ENCODE measurements around the gene VAV1.
"Not testable (repeated sequence)": the region's sequence is repeated elsewhere in the genome, so short reads cannot be mapped to it uniquely, and the experiment has no call there.

The VAV1 gene

DNA sequence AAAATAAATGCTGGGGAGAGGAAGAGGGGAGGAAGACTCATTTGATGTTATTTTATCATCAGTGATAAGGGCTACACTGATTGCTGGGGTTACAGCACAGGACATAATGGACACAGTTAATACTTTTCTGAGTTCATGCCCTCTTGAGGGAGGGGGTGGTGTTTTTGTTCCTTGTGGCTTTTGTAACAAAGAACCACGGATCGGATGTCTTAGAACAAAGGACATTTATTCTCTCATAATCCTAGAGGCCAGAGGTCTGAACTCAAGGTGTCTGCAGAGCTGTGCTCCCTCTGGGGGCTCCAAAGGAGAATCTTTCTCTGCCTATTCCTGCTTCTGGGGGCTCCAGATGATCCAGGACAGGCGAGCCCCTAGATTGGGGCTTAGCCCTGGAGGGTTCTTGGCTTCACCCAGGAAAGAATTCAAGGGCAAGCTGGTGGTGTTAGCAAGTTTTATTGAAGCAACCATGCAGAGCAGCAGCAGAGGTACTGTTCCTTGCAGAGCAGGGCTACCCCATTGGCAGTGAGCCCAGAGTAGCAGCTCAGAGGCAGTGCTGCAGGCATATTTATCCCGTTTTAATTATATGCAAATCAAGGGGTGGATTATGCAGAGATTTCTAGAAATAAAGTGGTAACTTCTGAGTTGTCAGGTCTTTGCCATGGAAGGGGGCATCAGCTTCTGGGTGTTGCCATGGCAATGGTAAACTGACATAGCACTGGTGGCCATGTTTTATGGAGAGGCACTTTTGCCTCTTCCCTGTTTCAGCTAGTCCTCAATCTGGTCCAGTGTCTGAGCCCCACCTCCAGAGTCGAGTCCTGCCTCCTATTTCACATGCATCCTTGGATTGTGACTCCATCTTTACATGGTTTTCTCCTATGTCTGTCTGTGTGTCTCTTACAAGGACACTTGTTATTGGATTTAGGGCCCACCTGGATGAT, 18.0 kb downstream of the VAV1 start:
- no peak for DNase-seq

DNA sequence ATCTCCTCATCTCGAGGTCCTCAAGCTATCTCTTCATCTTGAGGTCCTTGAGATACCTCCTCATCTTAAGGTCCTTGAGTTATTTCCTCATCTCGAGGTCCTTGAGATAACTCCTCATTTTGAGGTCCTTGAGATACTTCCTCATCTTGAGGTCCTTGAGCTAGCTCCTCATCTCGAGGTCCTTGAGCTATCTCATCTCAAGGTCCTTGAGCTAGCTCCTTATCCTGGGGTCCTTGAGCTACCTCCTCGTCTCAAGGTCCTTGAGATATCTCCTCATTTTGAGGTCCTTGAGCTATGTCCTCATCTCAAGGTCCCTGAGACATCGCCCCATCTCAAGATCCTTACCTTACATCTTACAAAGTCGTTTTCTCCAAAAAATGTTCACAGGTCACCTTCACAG, 18.7 kb downstream of the VAV1 start:
- no peak for DNase-seq

DNA sequence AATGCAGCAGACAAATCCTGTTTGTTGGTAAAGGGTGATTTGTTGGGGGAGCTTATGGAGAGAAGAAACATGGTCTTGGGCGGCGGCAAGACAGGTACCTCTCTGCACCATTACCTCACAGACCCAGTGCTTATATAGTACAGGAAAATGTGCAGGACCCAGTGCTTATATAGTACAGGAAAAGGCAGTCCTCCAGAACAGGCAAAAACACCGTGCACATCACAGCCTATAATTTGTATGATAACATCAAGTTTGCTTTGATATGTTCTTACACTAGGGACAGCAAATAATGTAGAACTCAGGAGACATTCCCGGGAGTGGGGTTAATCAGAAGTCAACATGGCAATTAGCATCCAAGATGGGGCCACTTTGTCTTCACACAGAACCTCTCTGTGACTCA, 20.9 kb downstream of the VAV1 start:
- no peak for DNase-seq

DNA sequence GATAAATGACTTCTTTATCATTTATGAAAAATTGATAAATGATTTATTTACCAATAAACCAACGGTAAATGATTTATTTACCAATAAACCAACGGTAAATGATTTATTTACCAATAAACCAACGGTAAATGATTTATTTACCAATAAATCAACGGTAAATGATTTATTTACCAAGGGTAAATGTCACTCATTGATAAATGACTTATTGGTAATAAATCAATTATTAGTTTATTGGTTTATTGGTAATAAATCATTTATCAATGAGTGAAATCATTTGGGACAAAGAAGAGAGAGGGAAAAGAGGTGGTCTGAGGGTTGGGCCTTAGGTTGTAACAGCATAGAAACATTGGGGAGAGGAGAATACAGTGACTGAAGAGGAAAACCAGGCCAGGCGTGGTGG, 21.5 kb downstream of the VAV1 start:
- DNase-seq: no peak

DNA sequence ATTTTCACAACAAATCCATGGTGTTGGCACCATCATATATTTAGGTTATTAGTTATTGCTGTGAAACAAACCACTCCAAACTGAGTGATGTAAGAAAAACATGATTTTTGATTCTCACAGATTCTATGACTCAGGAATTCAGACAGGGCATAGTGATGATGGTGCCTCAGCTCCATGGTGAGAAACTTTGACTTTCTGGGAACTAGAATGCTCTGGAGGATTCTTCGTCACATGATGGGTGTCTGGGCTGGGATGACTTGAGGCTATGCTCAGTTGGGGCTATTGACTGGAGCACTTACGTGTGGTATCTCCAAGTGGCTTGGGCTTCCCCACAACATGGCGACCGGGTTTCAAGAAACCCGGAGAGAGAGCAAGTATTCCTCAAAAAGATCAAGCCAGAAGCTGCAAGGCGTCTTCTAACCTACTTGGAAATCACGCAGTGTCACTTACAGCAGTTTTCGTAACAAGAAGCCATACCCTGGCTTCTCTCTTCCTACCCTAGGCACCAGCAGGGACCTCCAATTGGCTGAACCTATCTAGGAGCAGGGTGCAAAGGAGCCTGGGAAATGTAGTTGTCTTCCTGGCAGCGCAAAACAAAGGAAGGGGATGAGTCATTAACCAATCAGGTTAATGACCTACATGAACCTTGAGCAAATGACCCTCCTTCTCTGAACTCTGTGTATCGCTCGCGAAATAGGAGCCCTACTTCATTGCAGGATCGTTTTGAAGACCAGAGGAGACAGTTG, 22.4 kb downstream of the VAV1 start:
- DNase-seq: no peak

DNA sequence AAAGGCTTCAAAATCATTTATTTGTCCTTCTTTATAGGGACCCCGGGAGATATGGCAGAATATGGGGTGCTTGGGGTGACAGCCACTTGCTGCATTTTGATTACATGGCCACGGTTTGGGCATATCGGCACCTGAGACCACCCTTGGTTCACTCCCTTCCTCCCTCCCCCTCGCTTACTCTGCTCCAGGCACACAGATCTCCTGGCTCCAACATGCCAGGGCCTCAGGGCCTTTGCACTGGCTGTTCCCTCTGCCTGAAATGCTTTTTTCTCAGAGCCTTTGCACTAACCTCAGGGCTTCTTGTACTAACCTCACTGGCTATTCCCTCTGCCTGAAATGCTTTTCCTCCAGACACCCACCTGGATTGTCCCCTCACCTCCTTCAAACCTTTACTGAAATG, 23.8 kb downstream of the VAV1 start:
- no peak for DNase-seq

DNA sequence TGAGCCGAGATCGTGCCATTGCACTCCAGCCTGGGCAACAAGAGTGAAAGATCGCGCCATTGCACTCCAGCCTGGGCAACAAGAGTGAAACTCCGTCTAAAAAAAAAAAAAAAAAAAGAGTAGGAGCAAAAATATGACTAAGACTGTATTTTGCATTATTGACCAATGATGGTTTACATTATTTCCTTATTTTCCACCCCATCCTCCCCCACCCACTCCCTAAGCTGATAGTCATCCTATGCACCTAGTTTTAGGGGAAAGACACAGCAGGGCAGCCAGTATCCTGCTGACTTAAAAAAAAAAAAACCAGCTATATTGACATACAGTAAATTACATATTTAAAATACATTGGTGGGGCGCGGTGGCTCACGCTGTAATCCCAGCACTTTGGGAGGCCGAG, 25.1 kb downstream of the VAV1 start:
- no peak for DNase-seq

DNA sequence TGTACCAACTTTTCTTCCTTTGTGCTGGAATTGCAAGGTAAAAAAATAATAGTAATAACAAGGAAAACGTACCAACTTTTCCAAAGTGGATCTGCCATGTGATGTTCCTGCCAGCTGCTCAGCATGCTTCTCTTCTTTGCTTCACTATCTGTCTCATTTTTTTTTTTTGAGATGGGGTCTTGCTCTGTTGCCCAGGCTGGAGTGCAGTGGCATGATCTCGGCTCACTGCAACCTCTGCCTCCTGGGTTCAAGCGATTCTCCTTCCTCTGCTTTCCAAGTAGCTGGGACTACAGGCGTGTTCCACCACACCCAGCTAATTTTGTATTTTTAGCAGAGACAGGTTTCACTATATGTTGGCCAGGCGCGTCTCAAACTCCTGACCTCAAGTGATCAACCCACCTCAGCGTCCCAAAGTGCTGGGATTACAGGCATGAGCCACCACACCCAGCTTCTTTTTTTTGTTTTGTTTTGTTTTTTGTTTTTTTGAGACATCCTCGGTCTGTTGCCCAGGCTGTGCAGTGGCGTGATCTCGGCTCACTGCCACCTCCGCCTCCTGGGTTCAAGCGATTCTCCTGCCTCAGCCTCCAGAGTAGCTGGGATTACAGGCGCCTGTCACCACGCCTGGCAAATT, 27.8 kb downstream of the VAV1 start:
- DNase-seq: not testable (repeated sequence)

DNA sequence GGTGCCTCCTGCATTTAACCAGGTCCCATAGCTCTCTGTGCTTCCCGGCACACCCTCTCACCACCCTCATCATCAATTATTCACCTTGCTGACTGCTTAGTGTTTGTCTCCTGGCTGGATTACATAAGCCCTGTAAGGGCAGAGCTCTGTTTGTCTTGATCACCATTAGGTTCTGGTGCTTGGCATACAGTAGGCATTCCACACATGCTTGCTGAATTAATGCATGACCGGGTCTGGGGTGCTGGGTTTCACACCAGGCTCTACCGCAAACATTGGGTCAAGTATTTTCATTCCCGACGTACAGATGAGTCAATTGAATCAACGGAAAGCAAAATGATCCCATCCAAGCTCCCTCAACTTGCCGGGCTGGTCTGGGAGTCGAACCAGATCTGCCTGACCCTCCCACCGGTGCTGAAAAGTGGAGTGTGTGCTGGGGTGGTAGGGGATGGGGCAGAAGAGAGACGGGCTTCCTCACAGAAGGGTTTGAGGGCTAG, 28.5 kb downstream of the VAV1 start:
- DNase-seq: no peak

DNA sequence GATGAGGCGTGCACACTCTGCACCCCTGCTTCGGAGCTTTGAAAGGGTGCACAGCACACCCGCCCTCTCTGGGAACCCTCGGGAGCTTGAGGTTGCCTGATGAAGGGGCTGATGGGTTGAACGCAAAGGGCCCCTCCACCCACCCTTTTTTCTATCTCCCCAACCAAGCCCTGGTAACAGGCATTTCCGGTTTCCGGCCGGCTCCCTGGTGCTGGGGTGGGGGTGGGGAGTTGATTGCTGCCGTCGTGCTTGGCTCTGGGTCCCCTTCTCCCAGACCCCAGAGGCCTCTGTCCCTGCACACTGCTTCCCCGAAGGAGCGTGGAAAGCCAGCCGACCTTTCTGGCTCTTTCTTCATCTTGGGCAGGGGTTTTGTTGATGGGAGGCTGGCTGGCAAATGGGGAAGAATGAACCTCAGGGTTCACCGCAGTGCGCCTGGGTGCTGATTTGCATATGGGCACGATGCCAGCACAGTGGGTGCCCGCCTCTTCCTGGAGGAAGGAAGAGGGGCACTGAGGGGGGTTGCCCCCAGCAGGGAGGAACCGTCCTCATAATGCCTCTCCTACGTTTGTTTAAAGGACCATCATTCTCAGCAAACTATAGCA, 29.1 kb downstream of the VAV1 start:
- peak; percentile 72 for DNase-seq

DNA sequence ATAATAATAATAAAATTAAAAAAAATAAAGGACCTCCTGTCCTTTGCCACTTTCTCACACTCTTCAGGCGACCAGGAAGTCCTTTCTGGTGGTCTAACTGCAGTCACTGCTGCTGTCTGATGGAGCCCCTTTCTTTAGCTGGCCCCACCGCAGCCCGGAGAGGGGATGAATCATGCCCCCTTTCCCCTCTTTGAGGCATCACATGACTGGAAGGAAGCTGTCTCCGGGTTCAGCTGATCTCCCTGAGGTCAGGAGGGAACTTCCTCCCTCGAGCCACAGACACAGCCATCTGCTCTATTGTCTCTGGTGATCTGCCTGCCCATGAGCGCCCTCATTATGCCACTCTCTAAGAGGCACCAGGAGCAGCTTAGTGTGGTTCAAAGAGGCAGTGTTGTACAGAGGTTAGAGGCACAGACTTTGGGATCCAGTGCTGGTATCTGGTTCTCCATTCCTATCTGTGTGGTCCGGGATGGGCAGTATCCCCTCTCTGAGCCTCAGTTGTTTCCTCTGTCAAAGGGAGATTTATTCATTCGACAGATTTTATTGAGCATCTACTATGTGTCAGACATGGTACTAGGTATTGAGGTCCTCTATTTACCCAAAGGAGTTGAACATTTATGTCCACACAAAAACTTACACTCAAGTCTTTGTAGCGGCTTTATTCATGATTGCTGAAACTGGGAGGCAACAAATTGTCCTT, 30.0 kb downstream of the VAV1 start:
- DNase-seq: peak; percentile 64

DNA sequence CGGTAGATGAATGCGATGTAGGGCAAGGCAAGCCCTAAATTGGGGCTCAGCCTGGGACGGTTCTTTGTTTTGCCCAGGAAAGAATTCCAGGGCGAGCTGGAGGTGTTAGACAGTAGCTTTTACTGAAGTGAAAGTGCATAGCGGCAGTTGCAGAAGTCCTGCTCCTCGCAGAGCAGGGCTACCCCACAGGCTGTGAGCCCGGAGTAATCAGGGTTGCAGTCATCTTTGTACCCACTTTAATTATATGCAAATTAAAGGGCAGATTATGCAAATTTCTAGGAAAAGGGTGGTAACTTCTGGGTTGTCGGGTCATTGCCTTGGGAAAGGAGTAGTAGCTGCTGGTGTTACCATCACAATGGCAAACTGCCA, 30.5 kb downstream of the VAV1 start:
- DNase-seq: no peak

DNA sequence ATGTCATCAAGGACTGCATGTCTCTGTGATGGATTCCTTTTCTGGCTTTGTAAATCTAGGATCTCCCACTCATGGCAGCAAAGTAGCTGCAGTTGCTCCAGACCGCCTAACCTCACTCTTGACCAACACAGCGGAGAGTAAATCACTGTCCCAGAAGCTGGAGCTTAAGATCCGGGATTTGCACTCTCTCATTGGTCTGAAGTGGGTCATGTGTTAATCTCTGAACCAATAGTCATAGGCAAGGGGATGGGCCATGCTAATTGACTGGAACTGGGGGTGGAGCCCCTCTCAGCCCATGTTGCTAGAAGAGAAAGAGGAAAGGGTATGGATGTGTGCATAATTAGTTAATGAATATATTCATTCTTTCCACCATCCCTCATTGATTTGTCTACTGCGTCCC, 34.0 kb downstream of the VAV1 start:
- DNase-seq: no peak

DNA sequence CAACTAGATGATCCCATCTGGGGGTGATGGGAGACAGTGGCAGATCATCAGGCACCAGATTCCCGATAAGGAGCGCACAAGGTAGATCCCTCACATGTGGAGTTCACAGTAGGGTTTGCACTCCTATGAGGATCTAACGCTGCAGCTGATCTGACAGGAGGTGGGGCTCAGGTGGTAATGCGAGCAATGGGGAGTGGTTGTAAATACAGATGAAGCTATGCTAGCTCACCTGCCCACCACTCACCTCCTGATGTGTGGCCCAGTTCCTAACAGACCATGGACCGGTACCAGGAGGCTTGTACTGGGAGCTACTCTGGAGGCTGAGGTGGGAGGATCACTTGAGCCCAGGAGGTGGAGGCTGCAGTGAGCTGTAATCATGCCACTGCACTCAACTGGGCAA, 34.8 kb downstream of the VAV1 start:
- no peak for DNase-seq

DNA sequence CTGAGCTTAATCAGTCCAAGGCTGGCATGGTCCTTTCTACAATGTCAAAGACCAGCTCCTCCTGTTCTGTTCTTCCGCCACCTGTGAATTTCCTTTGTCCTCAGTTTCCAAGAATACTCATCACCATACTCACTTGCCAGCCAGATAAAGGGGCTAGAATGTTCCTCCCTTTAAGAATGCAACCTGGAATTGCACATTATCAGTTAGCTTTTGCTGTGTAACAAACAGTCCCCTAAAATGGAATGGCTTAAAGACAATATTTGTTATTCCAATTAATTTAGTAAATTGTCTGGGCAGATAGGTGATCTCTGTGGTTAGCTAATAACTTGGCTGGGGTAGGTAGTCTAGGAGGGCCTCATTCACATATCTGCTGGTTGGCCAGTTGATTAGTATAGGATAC, 36.0 kb downstream of the VAV1 start:
- no peak for DNase-seq

DNA sequence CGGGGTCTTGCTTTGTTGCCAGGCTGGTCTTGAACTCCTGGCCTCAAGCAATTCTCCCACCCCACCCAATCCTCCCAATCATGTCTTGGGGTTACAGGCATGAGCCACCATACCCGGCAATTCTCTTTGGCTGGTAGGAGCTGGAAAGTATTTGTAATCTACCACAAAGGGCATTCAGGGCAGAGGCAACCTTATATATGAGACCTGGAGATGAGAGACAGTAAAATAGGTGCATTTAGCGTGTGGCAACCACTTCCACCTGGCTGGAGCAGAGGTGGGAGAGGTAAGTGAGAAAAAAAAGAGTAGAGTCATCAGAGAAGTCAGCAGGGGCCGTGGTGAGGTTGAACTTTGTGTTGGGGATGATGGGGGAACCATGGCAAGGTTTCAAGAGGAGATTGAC, 36.8 kb downstream of the VAV1 start:
- DNase-seq: no peak

DNA sequence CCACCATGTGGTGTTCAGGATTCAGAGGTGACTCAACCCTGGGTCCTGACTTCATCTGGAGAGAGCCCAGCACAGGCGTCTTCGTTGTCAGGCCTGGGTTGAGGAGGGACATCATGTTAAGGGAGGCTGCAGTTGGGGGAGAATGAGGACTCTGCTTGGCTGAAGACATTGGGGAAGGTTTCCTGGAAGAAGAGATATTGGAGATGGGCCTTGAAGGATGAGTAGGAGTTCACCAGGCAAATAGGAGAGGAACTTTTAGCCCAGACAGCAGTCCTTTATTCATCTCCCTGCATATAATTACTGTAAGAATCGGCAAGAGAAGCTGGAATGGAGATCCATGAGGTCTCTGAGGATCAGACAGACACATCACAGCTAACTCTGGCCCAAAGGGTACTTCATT, 38.9 kb downstream of the VAV1 start:
- DNase-seq: no peak

DNA sequence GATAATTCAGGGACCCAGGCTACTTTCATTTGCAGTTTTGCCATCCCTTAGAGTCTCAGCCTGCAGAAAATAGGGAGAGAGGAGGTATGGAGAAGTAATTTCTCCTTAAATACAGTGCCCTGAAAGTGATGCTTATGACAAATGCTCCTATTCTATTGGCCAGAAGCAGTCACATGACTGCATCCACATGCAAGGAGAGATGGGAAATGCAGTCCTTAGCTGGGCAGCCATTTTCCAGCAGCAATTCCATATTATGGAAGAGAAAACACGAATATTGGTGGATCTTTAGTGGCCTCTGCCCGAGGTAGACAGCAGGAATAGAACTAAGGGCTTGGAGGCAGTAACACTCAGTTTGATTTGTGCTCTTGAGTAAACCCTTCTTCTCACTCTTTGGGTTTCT, 39.4 kb downstream of the VAV1 start:
- no peak for DNase-seq

DNA sequence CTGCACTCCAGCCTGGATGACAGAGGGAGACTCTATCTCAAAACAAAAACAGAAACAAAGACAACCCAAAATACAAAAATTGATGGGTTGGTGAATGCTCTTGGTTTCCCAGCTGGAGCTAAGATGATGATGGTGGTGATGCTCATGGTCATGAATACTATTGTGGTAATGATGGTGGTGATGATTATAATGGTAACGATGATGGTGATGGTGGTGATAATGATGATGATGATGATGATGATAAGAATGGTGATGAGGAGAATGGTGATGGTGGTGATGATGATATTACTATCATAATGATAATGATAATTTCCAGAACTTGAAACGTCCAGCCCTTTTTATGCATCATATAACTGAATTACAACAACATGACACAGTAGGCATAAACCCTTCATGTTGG, 40.1 kb downstream of the VAV1 start:
- DNase-seq: no peak

DNA sequence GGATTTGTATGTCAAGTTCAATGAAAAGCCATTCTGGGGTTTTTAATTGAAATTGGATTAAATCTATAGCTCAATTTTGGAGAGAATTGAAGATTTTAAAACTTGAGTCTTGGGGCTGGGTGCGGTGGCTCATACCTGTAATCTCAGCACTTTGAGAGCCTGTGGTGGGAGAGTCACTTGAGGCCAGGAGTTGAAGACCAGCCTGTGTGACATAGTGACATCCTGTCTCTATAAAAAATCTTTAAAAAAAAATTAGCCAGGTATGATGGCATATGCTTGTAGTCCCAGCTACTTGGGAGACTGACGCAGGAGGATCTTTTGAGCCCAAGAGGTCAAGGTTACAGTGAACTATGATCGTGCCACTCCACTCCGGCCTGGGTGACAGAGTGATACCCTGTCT, 41.2 kb downstream of the VAV1 start:
- no peak for DNase-seq

DNA sequence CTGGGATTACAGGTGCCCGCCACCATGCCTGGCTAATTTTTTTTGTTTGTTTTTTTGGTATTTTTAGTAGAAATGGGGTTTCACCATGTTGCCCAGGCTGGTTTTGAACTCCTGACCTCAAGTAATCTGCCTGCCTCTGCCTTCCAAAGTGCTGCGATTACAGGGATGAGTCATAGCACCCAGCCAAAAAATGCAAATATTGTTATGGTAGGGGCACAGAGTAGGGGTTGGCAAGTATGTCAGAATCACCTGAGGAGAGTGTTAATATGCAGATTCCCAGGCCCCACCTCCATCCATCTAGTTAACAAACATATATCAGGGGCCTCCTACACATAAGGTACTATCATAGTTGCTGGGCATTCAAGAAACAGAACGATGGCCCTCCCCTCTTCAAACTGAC, 44.7 kb downstream of the VAV1 start:
- no peak for DNase-seq

DNA sequence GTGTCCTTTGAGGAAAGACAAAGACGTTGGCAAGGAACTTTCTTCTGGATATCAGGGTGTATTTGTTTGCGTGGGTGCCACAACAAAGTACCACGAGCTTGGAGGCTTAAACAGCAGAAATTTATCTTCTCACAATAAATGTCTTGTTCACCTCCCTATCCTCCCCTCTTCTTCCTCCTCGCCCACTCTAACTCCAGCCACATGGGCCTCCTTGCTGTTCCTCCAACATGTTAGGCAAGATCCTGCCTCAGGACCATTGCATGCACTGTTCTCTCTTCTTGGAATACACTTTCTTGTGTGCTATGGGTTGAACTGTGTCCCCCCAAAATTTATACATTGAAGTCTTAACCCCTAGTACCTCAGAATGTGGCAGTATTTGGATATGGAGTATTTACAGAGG, 45.7 kb downstream of the VAV1 start:
- no peak for DNase-seq

DNA sequence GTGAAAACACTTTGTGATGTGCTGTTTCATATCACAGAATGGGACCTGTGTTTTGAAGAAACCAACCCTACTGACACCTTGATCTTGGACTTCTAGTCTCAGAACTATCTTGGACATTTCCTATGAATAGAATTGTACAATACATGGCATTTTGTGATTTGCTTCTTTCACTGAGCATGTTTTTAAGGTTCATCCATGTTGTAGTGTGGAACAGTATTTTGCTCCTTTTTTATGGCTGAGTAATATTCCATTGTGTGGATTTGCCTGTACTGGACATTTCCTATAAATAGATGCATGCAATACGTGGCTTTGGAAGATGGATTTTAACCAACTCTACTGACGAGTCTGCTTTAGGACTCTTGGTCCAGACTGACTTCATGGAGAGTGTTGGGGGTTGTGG, 46.8 kb downstream of the VAV1 start:
- no peak for DNase-seq
